Right atrium auricular region (tissue), 2 donors: ENCODE measurements around the gene STUM. TPM values are rescaled to one million over a fixed set of nuclear protein-coding genes. Genes with fewer than 3 reads are reported as not detected.
"Not testable (repeated sequence)": the region's sequence is repeated elsewhere in the genome, so short reads cannot be mapped to it uniquely, and the experiment has no call there.

Experiments
- DNase-seq: peaks from one replicate; pipeline ENCODE4 v3.0.0-alpha.2; 2019; ENCODE audit warnings: low spot score
- H3K27ac ChIP-seq, 2 donors: fragments of 200-600 bp; sonication (generic); 1 replicate in 1 of 2; 2 replicates in 1 of 2; pipeline ENCODE4 v1.5.1; 2016 to 2019
- H3K27me3 ChIP-seq, 2 donors: fragments of 200-600 bp; sonication (generic); one replicate each; pipeline versions ENCODE4 v1.5.1 to v1.6.0; 2017 to 2019
- H3K36me3 ChIP-seq: fragments of 200-600 bp; sonication (generic); one replicate; pipeline ENCODE4 v1.5.1; 2016
- H3K4me1 ChIP-seq, 2 donors: fragments of 200-600 bp; sonication (generic); one replicate each; pipeline versions ENCODE4 v1.5.1 to v1.6.0; 2017 to 2019
- H3K4me3 ChIP-seq, 2 donors: fragments of 200-600 bp; sonication (generic); 1 replicate in 1 of 2; 2 replicates in 1 of 2; pipeline ENCODE4 v1.5.1; 2017 to 2019; ENCODE audit warnings: mild to moderate bottlenecking in 1 of 2, moderate library complexity in 1 of 2
- H3K9me3 ChIP-seq, 2 donors: fragments of 200-600 bp; sonication (generic); one replicate each; pipeline ENCODE4 v1.5.1; 2019
- CTCF ChIP-seq, 2 donors: fragments of 200-600 bp; sonication (generic); IDR thresholded peaks; one replicate each; pipeline ENCODE4 v1.5.1; 2019; ENCODE audit warnings: antibody characterized with exemption in 2 of 2
- total RNA-seq, 2 donors: library from RNA; depleted of rRNA; stranded (reverse); fragments of >200 nt; gene quantifications; one replicate each; pipeline ENCODE4 v1.1.0, GENCODE V29; 2016

Gene STUM
- total RNA-seq, 2 donors from 2014 or later: 0.43 to 0.70 TPM

DNA sequence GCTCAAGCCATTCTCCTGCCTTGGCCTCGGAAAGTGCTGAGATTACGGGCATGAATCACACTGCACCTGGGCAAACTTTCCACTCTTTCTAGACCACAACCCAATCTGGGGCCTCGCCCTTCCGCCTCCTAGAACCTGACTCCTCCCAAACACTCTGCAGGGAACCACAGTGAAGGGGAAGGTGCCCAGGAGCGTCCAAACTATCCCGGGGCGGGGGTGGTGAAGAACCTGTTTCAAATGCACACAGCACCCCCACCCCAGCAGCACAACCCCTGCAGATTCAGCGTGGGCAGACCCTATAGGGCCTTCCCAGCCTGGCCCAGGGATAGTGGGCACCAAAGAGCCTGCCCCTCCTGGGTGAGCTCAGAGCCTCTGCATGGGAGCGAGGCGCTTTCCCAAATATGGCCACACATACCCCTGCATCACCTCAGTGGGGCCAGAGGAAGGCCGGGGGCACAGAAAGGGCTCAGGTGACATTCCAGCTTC is 86.9 kb downstream of the STUM start:
- H3K27me3 ChIP-seq: no peaks in the 10 kb centered on the region
- no peak overlapping the region for H3K4me3 ChIP-seq
- H3K27ac ChIP-seq: no peak overlapping the region
- TF ChIP-seq CTCF (IDR thresholded peaks at IDR 0.05): no peak
- no peaks in the 10 kb centered on the region for H3K9me3 ChIP-seq
- peaks cover 6% of the 10 kb centered on the region for H3K36me3 ChIP-seq
- H3K4me1 ChIP-seq: peaks cover 0 to 31% of the 10 kb centered on the region in 2 donors
- DNase-seq: no peak

DNA sequence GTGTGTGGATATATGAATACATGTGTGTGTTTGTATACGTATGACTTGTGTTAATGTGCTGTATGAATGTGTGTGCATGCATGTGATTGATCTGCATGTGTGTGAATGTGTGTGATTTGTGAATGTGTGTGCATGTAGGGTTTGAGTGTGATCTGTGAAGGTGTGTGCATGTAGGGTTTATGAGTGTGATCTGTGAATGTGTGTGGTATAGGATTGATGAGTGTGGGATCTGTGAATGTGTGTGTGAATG is 88.2 kb downstream of the STUM start:
- H3K27ac ChIP-seq: no peak overlapping the region
- DNase-seq: no peak

DNA sequence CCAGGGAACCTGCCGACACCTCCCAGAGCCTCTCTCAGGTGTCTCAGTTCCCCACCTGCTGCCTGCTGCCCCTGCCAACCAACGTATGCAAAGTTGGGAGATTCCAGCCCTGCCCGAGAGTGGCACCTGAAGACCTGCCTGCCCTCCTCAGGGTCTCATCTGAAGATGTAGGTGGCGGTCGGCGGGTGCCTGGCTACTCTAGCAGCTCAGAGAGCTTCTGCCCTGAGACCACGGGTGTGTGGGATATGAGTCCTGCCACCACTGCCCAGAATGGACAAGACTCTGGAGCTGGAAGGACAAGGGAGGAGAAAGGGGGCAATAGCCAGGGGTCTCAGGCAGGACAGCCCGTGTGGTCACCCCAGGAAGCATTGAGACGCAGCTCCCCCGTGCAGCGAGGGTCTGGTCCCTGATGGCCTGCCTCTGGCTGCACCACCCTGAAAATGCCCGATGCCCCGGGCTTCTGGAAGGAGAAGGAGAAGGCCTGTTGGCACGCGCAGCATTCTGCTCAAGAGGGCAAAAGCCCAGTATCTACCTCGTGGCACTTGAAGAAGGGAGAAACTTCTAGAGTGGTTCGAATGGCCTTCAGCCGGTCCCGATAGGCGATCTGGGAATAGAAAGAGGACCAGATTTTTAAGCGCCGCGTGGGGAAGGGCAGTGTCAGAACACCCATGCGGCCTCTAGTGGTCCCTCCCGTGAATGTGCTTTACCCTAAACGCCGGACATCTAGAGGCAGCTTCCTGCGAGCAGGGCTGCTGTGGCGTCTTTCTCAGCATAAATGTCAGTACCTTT is 88.8 kb downstream of the STUM start:
- peak; percentile 43 to 65 for TF ChIP-seq CTCF (IDR thresholded peaks at IDR 0.05)
- DNase-seq: peak; percentile 73
- no peaks in the 10 kb centered on the region for H3K9me3 ChIP-seq
- H3K4me1 ChIP-seq: peaks cover 0 to 31% of the 10 kb centered on the region in 2 donors
- H3K36me3 ChIP-seq: peaks cover 6% of the 10 kb centered on the region
- peak overlapping the region; percentile 49 to 62 for H3K27ac ChIP-seq
- H3K4me3 ChIP-seq: no peak overlapping the region
- no peaks in the 10 kb centered on the region for H3K27me3 ChIP-seq

More for the DNA sequence above, 88.2 kb downstream of the STUM start:
- Histone ChIP-seq H3K4me3 (no peak overlapping the region), H3K4me1 (peaks cover 0 to 31% of the 10 kb centered on the region in 2 donors), H3K36me3 (peaks cover 6% of the 10 kb centered on the region), H3K27me3 (no peaks in the 10 kb centered on the region), H3K9me3 (no peaks in the 10 kb centered on the region)
- no peak for TF ChIP-seq CTCF (IDR thresholded peaks at IDR 0.05)

DNA sequence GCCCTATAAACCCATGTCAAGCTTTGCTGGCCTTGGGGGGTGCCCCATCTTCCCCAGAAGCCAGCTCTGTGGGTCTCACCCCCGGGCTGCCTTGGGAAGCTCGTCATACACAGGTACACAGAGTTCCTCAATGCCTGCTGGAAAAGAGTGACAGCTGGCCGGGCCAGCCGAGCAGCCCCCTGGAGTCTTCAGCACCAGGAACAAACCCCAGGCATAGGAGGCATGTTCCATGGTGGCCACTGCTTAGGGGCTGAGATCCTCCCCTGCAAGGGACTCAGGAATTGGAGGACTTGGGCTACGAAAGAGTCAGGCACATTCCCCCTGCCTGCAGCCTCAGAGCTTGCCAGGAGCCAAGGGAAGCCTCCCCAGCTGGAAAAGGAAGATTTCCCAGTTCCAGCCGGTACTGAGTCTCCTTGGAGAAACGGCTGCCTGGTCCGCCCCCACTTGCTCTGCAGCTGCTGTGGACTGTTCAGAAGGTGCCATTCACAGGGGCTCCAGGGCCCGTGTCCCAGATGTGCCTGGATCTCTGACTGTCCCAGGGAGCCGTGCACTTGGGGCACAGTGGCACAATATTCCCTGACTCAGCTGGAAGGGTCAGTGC is 89.5 kb downstream of the STUM start:
- Histone ChIP-seq H3K27ac (peak overlapping the region; percentile 49 to 62), H3K4me3 (no peak overlapping the region), H3K36me3 (peaks cover 6% of the 10 kb centered on the region), H3K4me1 (peaks cover 0 to 33% of the 10 kb centered on the region in 2 donors), H3K9me3 (no peaks in the 10 kb centered on the region), H3K27me3 (no peaks in the 10 kb centered on the region)
- TF ChIP-seq CTCF (IDR thresholded peaks at IDR 0.05): peak in 1 of 2 donors; percentile 8
- no peak for DNase-seq

DNA sequence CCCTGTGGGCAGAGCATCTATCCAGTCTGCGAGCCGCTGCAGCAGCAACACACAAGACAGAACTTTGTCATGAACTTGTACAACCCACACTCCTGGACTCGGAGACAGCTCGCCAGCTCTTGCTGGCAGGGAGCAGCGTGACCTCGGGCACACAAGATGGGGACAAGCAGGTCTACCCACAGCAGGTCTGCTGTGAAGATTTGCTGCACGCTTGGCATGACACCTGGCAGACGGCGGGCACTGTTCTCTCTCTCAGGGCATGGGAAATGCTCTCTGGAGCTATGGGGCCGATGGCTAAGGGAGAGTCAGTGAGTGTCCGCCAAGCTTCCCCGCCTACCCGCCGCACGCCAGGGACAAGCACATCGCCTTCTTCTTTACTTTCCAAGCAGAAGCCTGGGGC is 90.0 kb downstream of the STUM start:
- Histone ChIP-seq H3K4me1 (peaks cover 0 to 38% of the 10 kb centered on the region in 2 donors), H3K9me3 (no peaks in the 10 kb centered on the region), H3K27ac (peak overlapping the region in 1 of 2 donors; percentile 62), H3K4me3 (no peak overlapping the region), H3K36me3 (peaks cover 6% of the 10 kb centered on the region), H3K27me3 (no peaks in the 10 kb centered on the region)
- TF ChIP-seq CTCF (IDR thresholded peaks at IDR 0.05): no peak
- DNase-seq: no peak

- peaks cover 0 to 37% of the 10 kb centered on the region in 2 donors for H3K4me1 ChIP-seq
- H3K27ac ChIP-seq, H3K4me3 ChIP-seq, H3K27me3 ChIP-seq, H3K36me3 ChIP-seq, H3K9me3 ChIP-seq, DNase-seq: not testable (repeated sequence)
Observed at GRCh38 chr1:226639206-226639605, 90.6 kb downstream of the STUM start.
